AG04449 (cell line): ENCODE data around the gene LY86.

Experiments
- CTCF ChIA-PET: fragments of 350-600 bp; formaldehyde crosslinking; extraction: SDS; loops from one replicate; lab custom pipeline; 2021; ENCODE audit warnings: antibody characterized with exemption; lab: Yijun Ruan, JAX
- POLR2A ChIA-PET: fragments of 400-600, 350-600 bp; formaldehyde crosslinking; extraction: SDS; loops from one replicate; lab custom pipeline; 2020; ENCODE audit warnings: antibody characterized with exemption, inconsistent platforms; lab: Yijun Ruan, JAX
- DNase-seq: peaks from one replicate; pipeline ENCODE4 v3.0.0-alpha.2; 2010; ENCODE audit warnings: low read depth, low spot score
- H3K4me3 ChIP-seq: 2 replicates; pipeline ENCODE4 v1.5.1; 2011; ENCODE audit warnings: low read depth, mild to moderate bottlenecking, control low read depth, low read length
- TF ChIP-seq, protein P1 (sequence below): IDR thresholded peaks from one replicate; pipeline ENCODE4 v1.5.1; 2011; ENCODE audit warnings: mild to moderate bottlenecking, moderate library complexity, low read length, control low read depth, inconsistent platforms; ENCODE audit not compliant: insufficient read depth; ENCODE audit errors: missing control alignments

Gene LY86

DNA sequence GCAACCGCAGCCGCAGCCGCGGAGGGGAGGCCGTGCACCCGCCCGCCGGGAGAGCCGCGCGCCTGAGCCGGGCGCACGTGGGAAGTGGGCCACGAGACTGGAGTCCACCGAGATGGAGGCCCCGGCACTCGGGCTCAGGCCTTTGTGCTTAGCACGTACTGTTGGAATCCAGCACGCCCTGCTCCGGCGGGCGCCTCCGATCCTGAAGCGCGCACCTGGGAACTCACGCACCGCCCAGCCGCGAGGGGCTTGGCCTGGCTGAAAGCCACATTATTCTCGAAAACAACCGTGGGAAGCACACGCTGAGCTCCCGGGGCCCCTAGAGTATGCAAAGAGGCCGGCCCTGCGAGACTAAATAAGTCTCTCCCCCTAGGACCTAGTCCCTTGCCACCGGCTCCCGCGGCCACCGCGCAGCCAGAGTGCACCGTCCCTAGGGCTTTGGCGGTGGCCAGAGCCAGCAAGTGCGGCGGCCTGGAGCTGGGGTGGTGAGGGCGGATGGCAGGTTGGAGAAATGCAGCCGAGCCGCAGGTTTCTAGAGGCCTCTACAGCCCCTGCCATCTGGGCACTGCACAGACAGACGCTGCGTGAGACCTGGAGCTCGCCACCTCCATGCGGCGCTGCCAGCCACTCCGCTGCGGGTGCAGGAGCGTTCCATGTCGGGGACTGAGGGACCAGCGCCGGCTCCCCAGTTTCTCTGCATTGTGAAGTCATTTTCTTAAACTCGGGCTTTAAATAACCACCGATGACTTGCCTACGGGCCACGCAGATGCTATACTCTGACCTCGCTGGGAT, 42.0 kb upstream of the LY86 start:
- TF ChIP-seq, protein P1, sequence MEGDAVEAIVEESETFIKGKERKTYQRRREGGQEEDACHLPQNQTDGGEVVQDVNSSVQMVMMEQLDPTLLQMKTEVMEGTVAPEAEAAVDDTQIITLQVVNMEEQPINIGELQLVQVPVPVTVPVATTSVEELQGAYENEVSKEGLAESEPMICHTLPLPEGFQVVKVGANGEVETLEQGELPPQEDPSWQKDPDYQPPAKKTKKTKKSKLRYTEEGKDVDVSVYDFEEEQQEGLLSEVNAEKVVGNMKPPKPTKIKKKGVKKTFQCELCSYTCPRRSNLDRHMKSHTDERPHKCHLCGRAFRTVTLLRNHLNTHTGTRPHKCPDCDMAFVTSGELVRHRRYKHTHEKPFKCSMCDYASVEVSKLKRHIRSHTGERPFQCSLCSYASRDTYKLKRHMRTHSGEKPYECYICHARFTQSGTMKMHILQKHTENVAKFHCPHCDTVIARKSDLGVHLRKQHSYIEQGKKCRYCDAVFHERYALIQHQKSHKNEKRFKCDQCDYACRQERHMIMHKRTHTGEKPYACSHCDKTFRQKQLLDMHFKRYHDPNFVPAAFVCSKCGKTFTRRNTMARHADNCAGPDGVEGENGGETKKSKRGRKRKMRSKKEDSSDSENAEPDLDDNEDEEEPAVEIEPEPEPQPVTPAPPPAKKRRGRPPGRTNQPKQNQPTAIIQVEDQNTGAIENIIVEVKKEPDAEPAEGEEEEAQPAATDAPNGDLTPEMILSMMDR: no peak
- H3K4me3 ChIP-seq: peak overlapping the region; percentile 40
- CTCF ChIA-PET: interaction anchor here (0.7 to 3.8 kb wide), 19 partner anchors 8 to 1405 kb away, joined by 3 to 39 read pairs (median 4); partner anchors contain the start of gene NRN1
- no peak for DNase-seq
- POLR2A ChIA-PET: no interaction called here

DNA sequence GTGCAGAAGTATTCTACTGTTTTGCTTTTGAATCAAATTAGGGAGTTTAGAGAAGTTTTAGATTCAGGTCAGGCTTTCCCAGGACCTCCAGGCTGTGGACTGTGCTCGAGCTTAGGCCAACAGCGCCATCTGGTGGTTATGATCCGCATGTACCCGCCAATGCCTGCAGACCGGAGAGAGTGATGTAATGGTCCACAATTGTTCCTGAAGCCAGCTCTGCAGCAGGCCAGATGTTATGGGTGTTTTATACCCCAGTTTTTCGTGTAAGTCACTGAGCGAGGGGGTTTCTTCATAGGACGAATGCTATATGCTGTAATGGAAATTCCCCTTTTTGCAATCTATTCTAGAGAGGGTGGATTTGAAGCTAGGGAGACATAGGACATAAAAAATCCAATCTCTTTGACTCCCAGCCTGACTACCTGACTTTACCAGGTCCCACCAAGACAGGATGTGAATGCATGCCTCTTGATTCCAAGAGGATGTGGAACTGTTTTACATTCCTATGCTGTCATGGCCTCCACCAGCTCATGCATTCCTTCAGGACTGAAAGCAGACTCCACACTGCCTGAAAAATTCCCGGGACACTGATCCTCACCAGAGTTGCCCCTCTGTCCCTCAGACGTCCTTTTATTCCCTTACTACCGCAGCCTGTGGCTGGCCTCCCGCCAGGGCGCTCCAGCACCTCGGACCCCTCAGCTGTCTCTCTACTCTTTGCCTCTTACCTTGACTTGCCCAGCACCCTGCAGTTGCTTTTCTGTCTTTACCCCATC, 41.2 kb upstream of the LY86 start:
- peak overlapping the region; percentile 40 for H3K4me3 ChIP-seq
- TF ChIP-seq, protein P1: peak; percentile 91
- DNase-seq: peak; percentile 21
- ChIA-PET CTCF (interaction anchor here (0.6 to 3.8 kb wide), 20 partner anchors 9 to 1406 kb away, joined by 3 to 39 read pairs (median 4); partner anchors contain the start of gene NRN1), POLR2A (no interaction called here)

DNA sequence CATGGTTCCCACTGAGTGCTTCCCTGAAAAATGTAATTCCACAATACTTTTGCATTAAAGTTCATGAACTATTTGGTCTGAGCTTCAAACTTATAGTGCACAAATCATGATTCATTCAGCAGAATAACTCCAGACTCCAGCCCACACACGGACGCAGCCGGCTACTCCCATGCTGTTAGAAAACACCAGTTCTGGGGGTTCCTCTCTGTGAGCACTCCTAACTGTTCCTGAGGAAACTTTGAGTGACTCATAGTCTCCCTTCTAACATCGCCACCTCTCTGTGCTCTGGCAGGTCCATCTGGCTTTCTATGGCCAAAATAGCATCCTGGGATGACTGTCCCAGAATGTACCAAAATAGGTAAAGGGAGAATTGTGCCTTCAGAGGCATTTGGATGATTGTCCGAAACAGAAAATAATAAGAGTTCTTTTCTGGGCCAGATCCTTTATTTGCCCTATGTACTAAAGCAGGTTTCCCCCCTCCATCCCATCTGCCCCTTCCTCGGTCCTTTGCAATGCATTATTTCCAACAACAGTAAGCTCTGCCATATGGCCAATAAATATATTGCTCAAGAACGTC, 32.3 kb upstream of the LY86 start:
- TF ChIP-seq, protein P1: no peak
- no peak overlapping the region for H3K4me3 ChIP-seq
- no peak for DNase-seq
- CTCF ChIA-PET: interaction anchor here (0.8 to 2.4 kb wide), 3 partner anchors 10 to 17 kb away, joined by 3 to 19 read pairs (median 9); no protein-coding TSS in a partner anchor
- POLR2A ChIA-PET: no interaction called here

DNA sequence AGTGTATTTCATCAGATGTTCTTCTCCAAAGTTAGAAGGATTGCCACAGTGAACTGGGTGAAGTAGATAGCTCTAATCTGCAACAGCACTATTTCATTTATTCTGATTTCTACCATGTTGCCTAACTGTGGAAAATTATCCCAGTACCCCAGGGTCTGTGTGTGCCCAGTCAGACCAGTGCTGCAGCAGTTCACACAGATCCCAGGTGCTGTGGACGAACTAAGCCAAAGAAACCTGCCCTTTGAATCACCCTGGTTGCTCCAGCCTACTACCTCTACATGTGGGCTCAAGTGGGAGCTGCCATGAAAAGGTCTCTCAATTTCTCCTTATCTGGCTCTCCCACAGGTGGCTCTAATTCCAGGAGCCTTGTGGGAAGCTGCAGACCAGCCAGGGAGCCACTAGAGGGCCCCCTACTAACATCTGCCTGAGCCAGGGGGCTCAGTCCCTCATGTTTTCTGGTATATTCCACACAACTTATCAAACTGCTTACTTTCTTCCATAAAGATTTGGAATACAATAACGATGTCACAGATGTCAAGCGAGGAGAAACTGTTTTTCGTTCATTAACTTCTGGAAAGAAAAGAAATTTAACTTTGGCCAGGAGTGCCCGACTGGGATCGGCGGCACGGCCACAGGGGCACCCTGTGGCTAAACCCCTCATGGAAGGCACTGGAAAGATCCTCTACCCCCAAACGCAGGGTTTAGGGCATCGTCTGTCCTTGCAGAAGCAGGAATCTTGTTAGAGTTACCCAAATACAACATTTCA, 31.6 kb upstream of the LY86 start:
- TF ChIP-seq, protein P1: peak; percentile 68
- ChIA-PET POLR2A (no interaction called here), CTCF (interaction anchor here (0.8 to 2.4 kb wide), 4 partner anchors 10 to 25 kb away, joined by 3 to 19 read pairs (median 6); no protein-coding TSS in a partner anchor)
- no peak for DNase-seq
- no peak overlapping the region for H3K4me3 ChIP-seq

DNA sequence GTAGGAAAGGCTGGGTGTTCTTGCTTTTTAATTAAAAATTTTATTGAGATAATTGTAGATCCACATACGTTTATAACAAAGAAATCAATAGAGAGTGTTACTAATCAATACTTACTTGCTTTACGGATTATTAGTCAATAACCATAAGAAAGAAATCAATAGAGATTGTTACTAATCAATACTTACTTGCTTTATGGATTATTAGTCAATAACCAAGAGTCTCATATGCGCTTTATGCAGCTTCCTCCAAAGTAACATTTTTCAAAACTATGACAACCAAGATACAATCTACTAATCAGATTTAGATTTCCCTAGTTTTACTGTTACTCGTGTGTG, 31.0 kb upstream of the LY86 start:
- CTCF ChIA-PET: interaction anchor here (1.1 to 2.4 kb wide), 4 partner anchors 10 to 25 kb away, joined by 3 to 19 read pairs (median 6); no protein-coding TSS in a partner anchor
- no peak for DNase-seq
- TF ChIP-seq, protein P1: no peak
- H3K4me3 ChIP-seq: no peak overlapping the region
- POLR2A ChIA-PET: no interaction called here
